NCI-H2227 (cell line): Measurements from ENCODE around the gene KCNQ1.

Experiments used
- DNase-seq: peaks from one replicate; lab custom pipeline; 2025; ENCODE audit not compliant: unreplicated experiment; lab: John Stamatoyannopoulos, UW

The KCNQ1 gene

DNA sequence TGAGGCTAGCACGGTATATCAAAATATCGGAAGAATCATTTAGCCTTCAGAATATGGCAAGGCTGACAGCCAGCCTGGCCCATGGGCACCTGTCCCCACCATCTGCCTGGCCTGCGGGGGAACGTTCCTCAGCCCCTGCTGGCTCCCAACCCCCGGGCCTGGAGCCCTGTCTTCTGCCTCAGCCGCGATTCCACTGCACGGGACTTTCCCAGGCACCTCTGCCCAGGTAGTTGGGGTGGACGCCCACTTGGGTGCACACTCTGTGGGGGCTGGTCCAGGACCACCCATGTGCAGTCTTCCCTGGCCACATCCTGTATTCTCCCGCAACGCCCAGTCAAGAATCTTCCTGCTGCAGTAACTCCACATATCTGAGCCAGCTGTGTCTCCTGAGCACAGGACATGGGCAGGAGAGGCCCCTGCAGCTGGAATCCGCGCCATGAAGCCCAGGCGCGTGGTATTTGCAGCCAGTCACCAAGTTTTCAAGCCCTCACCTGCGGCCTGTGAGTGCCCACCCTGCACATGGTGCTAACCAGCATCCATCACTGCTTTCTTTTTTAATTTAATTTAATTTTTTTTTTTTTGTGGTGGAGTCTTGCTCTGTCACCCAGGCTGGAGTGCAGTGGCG, 77.9 kb downstream of the KCNQ1 start:
- DNase-seq, result no peak

DNA sequence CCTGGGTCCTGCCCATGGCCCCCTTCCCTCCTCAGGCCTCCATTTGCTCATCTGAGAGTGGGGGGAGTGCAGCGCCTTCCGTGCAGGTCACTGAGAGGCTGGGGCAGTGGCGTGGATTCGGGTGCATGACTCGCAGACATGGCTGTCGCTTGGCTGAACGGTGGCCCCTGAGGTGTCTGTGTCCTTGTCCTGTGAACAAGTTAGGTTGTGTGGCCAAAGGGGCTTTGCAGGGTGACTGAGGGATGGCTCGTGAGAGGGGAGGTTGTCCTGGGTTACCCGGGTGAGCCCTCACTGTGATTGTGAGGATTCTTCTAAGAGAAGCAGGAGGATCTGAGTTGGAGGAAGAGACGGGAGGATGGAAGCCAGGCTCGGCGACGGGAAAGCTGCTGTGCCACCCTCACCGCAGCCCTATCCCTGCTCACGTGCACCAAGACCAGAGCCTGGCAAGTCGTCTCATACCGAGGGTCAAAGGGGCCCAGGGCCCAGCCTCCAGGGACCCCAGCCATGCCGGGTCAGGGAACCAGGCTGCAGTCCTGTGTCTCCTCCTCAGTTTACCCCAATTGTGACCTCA, 79.1 kb downstream of the KCNQ1 start:
- DNase-seq, result no peak

DNA sequence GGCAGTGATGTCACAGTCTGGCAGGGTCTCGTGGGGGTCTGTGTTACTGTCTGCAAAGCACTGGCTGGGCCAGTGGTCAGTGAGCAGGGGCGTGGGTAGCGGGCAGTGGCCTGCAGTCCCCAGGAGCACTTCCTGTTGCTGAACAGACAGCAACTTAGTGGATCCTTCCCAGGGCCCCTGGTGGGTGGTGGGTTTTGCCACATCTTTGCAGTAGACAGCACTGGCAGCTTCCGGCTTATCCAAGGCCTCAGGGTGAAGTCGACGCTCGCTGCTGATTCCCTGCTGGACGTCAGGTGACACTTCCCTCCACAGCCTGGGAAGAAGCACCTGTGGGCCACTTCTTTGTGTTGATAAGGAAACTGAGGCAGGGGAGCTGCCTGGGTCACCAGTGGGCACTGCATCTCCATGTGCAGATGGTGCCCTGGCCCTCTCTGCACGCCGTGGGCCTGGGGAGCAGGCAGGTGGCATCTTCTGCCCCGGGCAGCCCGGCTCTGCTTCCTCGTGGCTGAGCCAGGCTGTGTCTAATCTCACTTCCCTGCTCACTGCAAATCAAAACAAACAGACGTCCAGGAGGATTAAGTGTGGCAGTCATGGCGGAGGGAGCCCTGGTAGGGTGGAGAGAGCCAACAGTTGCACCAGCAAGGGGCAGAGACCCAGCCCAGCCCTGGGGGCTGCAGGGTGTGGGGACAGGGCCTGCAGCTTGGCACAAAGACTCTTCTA, 79.8 kb downstream of the KCNQ1 start:
- no peak for DNase-seq

DNA sequence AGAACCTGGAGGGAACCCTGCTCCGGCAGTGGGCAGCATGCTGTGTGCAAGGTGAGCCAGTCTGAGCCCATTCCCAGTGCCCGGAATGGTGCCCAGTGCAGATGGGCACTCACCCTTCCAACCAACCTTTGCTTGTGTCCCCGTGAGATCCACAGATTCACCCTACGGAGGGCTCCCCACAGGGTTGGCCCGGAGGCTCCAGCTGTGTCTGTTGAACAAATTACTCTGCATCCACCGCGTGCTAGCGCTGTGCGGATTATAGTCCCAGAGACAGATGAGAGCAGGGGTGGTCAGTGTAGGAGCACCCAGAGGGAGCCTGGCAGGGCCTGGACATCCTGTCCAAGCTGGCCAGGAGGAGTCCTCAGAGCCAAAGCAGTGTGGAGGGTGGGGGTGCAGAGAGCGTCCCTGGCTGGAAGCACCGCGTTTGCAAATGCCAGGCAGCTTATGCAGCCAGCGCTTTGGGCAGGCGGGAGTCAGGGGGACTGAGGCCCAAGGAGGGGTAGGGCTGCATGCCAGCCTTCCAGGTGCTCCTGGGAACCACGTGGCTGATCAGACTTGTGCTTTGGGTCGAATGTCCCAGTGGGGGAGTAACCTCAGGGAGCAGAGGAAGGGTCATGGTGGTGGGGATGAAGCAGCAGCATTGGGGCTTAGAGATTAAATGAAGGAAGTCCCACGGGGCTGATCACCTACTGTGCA, 80.5 kb downstream of the KCNQ1 start:
- DNase-seq, result no peak

DNA sequence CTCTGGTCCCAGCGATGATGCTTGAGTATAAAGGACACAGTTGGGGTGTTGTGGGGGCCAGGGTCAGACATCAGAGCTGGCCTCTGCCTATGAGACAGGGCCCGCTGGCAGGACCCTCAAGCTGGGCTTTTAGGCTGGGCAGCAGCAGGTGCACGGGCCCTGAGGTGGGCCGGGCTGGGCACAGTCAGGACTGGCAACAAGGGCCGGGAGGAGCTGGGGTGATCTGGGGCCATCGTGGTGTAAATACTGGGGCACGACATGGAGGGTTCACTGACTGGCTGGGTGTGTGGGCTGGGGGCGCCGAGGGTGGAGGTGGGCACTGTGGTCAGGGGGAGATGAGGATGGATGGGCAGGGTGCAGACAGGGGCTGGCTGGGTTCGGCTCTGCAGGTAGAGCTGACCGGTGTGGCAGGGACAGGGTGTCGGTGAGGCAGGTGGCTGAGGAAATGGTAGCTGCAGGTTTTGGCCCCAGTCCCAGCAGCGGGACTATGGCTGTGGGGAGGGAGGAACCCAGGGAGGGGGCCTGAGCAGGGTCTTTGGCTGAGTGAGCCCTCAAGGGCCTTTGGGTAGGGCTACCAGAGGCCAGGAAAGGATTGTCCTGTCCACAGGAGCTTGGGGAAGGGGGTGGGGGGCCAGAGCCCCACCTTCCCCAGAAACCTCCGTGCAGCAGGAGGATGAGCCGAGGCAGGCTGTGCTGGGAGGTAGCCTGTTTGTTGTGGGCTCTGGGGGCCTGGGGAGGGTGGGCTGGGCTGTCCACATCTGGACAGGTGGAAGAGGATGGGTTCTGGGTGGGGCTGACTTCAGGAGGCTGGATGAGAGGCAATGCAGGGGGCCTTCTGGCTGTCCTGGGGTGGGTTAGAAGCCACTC, 81.4 kb downstream of the KCNQ1 start:
- DNase-seq, result no peak

DNA sequence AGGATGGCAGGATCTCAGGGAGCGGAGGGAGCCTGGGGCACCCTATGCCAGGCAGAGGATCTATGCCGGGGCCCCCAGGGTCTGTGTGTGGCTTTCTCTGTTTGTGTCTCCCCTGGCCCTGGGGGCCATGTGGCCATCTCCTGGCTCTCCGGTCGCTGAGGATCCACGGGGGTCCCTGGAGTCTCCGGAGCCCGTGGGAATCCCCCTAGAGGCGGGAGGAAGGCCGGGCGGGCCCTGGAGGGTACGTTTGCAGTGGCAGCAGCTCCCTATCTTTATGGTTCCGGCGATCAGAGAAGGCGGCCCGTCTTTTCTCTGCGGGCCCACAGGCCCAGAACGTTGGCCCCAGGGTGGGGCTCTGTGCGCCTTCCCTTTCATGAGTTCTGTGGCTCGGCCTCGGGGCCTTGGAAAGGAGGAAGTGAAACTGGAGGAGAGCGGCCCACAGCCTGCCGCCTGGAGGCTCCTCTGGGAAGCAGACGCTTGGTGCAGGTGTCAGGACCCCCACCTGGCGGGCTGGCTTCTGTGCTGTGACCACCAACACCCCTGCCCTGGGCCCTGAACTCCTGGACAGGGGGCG, 82.1 kb downstream of the KCNQ1 start:
- no peak for DNase-seq

DNA sequence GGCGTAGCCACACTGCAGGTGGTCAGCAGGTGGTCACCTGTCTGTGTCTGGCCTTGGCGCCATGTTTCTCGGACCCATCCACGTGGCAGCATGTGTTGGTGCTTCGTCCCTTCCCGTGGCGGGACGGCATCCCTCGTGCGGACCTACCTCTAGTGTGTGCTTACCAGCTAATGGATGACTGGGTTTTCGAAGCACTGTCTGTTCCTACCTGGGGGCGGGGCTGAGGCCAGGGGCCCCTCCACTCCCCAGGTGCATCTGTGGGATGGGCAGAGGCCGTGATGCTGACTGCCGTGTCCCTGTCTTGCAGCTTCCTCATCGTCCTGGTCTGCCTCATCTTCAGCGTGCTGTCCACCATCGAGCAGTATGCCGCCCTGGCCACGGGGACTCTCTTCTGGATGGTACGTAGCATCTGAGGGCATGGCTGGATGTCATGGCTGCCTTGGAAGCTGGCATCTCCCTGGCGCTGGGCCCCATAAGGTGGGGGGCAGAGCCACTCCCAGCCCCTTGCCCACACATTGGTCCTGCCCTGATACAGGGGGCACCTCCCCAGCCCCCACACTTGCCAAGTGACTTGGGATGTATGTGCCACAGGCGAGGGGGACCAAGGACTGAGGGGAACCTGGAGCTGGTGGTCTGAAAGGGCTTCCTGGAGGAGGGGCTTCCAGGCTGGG, 82.9 kb downstream of the KCNQ1 start:
- DNase-seq, result no peak

DNA sequence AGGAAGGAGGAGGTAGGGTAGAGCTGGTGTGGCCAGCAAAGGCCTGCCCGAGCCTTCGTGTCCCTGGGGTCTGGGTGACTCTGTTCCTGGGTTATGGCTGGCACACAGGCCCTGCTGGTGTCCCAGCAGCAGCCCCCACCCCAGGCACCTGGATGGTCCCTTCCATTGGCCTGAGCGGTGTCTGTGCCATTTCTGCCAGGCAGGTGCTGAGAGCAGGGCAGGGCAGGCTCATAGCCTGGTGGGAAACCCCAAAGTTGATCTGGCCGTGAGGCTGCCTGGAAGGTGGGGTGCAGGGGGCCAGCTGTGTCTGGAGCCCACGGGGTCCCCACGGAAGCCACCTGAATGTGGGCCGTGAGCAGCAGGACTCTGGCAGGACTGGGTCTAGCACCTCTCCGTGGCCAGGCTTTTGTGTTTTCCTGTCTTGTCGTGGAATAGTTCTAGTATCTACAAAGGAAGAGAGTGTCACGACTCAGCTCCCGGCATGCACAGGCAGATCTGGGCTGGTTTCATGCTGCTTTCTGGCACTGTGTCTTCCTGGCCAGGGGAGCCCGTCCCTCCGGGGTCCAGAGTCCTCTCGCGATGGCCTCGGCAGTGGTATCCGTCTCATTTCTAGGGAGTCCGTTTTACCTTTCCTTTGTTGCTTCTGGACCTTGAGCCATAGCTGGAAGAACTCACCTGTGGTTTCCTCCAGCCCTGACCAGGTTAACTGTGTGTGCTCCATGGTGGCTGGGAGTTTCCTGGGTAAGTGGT, 83.7 kb downstream of the KCNQ1 start:
- no peak for DNase-seq

DNA sequence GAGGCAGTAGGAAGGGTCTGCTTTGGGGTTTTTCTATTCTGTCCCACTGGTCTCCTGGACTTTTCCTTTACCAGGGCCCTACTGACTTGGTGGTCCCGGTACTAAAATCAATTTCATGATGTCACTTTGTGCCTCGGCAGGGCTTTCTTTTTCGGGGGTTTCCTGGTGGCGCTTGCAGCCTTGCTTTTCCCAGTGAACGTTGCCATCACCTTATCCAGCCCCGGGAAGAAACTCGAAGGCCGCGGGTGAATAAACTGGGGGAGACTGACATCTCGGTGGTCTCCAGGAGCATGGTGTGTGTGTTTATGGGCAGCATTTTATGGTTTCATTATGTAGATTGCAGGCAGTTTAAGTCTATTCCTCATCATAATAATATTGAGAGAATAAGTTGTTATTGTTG, 84.4 kb downstream of the KCNQ1 start:
- no peak for DNase-seq

DNA sequence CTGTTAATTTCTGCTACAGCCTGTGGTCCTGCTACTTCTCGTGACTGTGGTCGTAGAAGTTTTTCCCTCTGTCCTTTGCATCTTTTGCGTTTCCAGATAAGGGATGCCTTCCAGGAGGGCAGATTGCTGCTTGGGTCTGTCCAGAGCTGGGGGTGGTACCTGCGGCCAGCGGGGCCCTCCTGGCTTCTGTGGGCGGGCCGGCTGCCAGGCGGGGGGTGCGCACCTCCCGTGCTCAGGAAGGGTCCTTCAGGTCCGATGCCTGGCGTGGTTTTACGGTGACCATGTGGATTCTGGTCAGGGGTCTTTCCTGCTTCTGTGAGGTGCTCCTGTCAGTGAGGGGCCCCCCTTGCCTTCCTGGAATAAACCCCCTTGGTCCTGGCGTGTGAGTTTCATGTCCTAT, 84.8 kb downstream of the KCNQ1 start:
- no peak for DNase-seq

DNA sequence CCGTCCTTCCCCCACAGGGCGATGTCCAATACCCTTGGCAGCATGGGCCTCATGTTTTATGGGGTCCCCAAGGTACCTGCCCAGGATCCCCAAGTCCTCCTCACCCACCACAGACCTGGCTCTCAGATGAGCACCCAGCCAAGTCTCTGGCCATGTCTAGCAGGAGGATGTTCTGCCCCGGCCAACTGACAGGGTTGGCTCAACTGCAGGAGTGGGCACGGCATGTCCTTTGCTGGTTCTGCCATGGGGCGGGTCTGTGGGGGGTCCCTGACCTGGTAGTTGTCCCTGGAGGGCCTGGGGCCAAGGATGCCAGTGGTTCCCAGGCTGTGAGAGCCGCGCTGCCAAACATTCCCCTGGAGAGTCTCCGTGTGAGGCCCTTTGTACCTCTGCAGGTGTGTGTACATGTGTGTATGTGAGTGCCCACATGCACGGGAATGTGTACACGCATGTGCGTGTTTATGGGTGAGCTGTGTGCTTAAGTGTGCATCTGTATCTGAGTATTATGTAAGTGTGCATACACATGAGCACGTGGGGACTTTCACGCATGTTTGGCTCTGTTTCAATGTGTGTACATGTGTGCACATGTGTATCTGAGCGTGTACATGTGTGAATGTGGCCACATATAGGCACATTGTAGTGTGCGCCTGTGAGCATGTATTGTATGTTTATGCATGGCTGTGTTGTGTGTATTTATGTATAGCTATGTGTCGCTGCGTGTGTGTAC, 85.5 kb downstream of the KCNQ1 start:
- DNase-seq, result no peak

DNA sequence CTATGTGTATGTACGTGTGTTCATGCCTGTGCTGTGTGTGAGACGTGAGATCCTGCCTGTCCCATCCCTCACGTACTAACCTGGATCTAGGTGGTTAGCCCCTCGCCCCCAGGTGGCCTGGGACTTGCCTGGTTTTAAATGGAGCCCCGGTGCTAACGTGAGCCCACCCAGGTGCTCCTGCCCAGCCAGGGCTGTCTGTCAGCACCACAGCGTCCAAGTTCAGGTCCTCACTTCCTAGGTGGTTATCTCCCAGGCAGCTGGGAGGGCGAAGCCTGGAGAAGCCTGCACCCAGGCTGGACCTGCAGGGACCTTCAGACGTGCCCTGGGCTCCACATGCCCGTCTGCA, 86.0 kb downstream of the KCNQ1 start:
- DNase-seq, result no peak

DNA sequence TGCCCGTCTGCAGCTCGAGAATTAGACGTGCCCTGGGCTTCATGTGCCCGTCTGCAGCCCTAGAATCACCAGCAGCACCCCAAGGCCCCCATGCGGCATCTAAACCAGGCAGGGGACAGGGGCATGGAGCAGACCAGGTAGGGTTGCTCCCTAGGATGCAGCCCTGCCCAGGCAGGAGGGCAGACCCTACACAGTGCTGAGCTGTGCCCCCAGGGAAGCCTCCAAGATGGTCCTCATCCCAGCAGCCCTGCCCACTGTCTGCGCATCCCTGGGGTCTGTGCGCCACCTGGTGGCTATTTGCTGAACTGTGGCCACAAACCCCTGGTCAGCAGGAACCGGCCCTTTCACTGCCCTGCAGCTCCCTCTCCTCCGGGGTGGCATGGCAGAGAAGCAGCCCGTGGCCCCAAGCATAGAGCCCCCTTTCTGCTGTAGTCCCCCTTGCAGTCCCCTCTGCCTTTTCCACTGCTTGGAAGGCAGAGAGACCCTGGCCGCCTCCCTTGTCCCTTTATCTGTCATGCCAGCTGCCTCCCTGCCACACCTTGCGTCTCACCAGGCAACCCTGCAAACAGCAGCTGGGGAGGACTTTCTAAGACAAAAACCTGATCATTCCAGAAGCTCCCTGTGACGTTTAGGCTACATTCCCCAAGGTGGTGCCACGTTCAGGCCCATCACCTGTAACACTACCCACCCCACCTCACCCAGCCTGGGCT, 86.6 kb downstream of the KCNQ1 start:
- DNase-seq, result peak; percentile 89

DNA sequence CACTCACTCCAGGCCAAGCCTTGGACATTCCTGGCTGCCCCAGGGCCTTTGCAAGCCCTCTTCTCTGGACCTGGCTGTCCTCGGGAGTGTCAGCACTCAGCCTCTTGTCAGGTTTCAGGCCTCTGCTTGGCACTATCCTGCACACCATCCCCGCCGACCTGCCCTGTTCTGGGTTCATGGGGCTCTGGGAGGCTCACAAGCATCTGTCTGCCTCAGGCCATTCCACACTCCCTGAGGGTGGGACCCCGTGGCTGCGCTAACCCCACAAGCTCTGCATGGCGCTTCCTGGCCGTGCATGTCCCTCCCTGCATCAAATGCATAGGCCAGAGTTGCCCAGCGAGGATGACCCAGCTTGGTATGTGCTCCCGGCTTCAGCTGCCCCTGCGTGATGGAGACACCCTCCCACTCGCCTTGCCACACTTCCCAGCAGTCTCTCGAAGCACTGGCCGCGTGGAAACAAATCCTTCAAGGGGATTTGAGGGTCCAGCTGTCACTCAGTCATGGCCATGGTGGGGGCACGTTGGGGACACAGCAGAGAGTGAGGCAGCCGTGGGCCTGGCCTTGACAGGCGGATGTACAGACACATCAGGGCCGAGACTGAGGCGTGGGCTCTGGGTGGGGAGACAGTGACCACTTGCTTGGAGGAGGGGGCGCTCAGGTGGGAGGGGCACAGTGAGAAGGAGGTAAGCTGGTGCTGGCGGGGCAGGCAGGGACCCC, 87.3 kb downstream of the KCNQ1 start:
- no peak for DNase-seq

DNA sequence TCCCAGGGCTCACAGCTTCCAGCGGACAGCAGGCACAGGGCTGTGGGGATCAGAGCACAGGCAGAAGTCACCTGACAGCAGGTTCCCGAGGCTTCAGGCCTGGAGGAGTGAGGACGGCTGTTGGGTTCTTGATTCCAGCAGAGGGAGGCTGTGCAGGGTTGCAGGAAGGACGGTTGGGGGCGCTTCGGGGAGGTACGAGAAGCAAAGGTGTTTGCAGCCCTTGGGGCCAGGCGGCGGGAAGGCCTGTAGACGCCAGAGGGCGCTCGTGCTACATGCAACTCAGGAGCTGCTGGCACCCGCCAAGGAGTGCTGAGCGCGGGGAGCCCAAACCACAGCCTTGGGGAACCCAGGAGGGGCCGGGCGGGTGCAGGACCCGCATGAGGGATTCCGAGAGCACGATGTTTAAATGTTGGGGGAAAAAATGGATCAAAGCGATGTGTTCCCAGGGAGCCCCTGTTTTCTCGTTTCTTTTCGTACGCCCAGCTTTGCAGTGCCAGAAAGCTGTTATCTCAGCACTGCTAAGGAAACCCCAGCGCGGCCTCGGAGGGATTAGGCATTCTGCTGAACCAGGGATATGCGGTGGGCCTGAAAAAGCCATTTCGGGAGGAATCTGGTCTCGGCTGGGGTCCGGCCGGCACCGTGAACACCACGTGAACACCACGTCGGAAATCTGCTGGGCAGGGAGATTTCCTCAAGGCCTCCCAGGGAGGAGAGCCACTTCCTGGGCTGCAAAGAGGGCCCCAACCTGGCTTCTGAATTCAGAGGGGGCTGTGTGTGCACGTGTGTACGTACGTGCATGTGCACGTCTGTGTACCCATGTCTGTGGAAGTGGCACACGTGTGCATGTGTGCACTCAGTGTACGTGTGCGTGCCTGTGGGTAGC, 88.1 kb downstream of the KCNQ1 start:
- DNase-seq, result peak; percentile 97

DNA sequence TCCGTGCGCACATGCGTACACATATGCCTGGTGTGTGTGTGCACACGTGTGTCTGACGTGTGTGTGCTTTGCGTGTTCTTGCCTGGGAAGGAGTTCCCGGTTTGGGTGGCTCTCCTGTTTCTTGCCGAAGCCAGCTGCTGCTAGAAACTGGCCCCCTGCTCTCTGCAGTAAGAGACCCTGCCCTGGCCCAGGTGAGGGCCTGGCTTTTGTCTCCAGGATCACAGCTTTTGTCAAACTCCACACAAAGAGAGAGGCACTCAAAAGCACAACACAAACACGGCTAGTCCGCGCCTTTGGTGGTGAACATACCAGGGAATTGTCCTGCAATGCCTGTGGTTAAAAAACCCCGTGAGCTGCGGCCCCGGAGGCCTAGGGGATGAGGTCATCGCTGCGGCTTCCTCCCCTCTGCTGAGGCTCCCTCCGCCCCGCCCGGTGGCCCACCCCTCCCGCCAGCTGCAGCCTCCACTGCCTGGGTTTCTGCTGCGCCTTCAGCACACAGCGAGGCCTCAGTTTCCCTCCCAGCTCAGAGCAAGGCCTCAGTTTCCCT, 88.9 kb downstream of the KCNQ1 start:
- DNase-seq, result peak; percentile 17
